Mammary epithelial cell (primary cell): Measurements from ENCODE around the gene LGALS9.

Experiments used
- EZH2 ChIP-seq: IDR thresholded peaks from 2 replicates; pipeline ENCODE4 v1.6.1; 2012; ENCODE audit warnings: low read length, inconsistent platforms, borderline replicate concordance
- TF ChIP-seq, protein P1 (sequence below), 2 donors: IDR thresholded peaks in 1 of 2; conservative IDR thresholded peaks in 1 of 2; 2 replicates each; pipeline ENCODE4 v1.5.1; 2011 to 2012; ENCODE audit warnings: inconsistent platforms in 2 of 2, low read length in 2 of 2, mild to moderate bottlenecking in 2 of 2, control low read depth in 1 of 2, low read depth in 1 of 2; ENCODE audit not compliant: insufficient read depth in 1 of 2; ENCODE audit errors: extremely low read depth in 1 of 2

DNA sequence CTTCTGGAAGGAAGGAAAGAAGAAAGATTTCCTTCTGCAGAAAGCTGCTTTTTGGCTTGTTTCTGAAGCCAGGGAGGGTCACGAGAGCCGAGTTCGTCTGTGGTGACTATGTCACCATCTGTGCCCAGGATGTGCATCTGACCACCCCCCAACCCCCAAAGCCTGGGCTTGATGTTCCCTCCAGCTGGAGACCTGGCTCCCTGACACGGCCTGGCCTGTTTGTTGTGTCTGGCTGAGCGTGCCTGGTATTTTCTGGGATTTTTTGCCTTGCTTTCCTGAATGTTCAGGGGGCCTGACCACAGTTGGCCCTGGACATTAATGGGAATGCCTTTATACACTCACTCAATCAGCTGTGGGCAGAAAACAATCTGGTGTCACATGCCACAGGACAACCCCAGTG is 38.9 kb downstream of the LGALS9 start:
- TF ChIP-seq, protein P1, sequence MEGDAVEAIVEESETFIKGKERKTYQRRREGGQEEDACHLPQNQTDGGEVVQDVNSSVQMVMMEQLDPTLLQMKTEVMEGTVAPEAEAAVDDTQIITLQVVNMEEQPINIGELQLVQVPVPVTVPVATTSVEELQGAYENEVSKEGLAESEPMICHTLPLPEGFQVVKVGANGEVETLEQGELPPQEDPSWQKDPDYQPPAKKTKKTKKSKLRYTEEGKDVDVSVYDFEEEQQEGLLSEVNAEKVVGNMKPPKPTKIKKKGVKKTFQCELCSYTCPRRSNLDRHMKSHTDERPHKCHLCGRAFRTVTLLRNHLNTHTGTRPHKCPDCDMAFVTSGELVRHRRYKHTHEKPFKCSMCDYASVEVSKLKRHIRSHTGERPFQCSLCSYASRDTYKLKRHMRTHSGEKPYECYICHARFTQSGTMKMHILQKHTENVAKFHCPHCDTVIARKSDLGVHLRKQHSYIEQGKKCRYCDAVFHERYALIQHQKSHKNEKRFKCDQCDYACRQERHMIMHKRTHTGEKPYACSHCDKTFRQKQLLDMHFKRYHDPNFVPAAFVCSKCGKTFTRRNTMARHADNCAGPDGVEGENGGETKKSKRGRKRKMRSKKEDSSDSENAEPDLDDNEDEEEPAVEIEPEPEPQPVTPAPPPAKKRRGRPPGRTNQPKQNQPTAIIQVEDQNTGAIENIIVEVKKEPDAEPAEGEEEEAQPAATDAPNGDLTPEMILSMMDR (conservative IDR thresholded peaks at IDR 0.05 in 1 of 2, IDR thresholded peaks at IDR 0.05 in 1 of 2; ENCODE audit: extremely low read depth in 1 of 2, insufficient read depth in 1 of 2, low read depth in 1 of 2, low read length in 2 of 2): no peak
- no peak for TF ChIP-seq EZH2
